ENCODE measurements around the gene RAB3B.

GRCh38 chr1:51936531-51936930, 54.0 kb downstream of the RAB3B start:
- TF ChIP-seq GATA2 (IDR thresholded peaks at IDR 0.05; ENCODE audit: low read depth, low read length) (no peak), GATA3 (IDR thresholded peaks at IDR 0.05; ENCODE audit: low read depth, low read length) (no peak)
